HG03457 (cell line): ENCODE data around the gene YBEY.

Experiments used
- ATAC-seq: cut with Tn5 transposase; IDR thresholded peaks from one replicate; pipeline ENCODE4 v1.9.1; 2021; ENCODE audit warnings: moderate number of reproducible peaks; ENCODE audit not compliant: unreplicated experiment

The YBEY gene

DNA sequence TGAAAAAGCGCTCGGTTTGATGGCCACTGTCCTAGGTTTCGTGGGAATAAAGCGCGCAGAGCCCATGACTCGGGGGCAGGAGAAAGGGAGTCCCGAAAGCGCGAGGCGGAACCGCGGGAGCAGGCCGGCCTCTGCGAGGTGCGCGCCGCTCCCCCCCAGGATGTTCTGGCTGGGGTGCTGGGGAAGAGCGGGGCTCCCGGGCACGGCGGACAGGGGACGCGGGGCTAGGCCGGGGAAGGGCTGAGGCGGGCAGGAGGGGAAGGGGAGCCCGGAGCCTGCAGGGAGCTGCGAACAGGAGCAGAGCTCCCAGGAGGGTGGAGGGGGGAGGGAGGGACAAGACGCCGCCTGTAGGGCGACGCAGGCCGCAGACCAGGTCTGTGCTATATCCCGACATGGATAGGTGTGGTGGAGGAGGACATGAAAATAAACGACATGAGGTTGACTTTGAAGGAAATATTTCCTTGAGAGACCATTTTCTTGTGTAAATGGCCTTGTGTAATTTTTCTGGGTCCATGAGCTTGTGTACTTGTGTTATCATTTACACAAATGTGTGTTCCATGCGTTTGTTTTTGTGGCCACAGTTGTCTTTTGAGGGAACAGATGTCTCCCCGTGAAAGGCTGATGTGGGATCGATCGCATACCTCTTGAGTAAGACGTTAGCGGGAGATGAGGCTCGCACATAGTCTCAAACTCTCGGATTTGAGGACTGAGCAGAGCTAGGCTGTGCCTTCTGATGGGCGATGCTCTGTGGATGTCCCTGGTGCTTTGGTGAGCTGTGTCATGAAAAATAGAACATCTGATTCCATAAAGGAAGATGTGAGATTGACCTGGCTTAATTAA, 39.2 kb downstream of the YBEY start:
- no peak for ATAC-seq

DNA sequence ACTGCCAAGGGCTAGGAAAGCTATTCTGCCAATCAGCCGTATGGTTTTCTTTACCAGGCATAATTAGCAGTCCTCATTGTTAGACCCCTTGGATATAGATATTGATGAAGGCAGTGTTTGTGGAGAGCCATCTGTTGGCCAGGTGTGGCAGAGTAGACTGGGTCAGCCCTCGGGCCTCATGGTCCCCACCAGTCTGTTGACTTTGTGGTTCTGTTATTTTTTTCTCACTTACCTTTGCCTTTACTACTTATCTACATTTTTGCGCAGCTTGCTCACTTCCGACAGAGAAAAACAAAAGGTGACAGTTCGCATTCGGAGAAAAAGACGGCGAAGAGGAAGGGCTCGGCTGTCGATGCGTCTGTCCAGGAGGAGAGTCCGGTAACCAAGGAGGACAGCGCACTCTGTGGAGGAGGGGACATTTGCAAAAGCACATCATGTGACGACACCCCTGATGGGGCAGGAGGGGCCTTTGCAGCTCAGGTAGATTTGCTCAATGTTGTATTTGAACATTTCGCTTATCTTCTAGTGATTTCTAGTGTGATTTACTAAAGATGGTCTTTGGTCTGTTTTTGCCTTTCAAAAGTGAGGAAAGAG, 40.1 kb downstream of the YBEY start:
- ATAC-seq = no peak

DNA sequence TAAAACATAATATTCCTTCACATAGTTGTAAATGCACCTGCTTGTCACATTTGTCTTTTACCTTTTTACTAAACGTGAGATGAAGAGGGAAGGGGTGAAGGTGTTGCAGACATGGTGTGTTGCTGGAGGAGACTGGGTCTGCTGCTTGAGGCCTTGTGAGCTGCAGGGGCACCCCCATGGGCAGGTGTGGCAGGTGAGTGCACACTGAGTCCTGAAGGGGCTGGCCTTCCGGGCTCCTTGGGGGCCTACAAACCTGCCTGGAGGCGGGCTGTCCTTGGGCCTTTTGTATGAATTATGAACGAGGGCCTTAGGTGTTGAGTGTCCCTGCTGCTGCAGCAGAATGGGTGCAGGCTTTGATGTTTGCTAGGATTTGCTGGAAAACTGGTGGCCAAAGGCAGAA, 41.6 kb downstream of the YBEY start:
- no peak for ATAC-seq

DNA sequence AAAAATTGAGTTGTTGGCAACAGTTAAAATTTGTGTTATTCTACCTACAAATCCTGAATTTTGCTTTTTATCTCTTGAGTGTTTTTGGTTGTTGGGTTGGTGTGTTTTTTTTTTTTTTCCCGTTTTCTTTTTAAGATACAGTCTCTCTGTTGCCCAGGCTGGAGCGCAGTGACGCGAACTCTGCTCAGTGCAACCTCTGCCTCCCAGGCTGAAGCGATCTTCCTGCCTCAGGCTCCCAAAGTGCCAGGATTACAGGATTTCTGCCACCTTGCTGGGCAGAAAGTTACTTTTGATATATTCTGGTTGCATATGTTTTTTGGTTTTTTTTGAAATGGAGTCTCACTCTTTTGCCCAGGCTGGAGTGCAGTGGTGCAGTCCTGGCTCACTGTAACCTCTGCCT, 42.0 kb downstream of the YBEY start:
- no peak for ATAC-seq

DNA sequence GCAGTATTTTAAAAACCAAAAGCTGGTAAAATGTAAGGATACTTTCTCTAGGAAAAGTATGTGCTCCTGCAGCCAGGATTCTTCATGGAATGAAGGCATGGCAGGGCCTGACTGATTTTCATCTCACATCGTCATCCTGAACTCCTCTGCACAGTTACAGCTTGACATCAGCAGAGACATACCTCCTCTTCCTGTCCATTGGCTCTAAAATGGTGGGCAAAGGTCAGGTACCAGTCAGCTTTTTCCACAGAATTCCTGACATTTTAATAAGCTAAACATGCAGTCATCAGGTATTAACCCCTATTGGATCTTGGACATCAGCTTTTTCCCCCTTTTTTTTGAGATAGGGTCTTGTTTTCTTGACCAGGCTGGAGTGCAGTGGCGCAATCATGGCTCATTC, 43.7 kb downstream of the YBEY start:
- ATAC-seq = no peak

DNA sequence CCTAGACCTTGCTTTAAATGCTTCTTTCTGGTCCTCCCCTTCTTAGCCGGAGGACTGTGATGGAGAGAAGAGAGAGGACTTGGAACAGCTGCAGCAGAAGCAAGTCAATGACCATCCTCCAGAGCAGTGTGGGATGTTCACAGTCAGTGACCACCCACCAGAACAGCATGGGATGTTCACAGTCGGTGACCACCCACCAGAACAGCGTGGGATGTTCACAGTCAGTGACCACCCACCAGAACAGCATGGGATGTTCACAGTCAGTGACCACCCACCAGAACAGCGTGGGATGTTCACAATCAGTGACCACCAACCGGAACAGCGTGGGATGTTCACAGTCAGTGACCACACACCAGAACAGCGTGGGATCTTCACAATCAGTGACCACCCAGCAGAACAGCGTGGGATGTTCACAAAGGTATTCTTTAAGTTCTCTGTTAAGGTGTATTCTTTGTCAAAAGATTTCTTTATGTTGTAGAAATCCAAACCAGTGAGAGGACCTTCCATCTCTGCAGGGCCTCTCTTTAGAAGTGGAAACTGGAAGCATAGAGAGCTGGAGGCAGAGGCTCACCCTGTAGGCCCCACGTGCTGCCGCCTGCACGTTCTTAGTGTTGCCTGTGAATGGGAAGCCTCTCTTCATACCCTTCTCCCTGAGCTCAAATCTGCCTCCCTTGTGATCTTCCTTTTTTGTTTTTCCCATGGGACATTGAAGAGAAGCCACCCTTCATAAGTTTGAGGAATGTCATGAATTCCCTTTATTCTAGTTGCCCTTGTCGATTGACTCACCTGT, 48.4 kb downstream of the YBEY start:
- no peak for ATAC-seq

DNA sequence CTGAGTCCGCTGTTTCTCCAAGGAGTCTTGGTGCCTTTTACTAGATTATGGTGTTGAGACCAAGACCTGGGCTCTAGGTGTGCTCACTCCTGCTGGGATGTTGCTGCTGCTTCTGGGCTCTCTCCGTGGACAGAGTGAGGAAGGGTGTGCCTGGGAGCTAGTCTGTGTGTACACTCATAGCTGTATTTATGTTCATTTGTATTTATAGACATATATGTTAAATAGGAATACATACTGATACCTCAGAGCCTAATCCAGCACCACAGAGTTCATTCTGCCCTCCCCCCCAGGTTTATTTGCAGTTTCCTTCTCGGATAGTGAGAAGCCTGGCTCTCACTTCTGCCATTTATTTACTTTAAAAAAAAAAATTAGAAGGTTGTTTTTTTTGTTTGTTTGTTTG, 50.5 kb downstream of the YBEY start:
- ATAC-seq = no peak

DNA sequence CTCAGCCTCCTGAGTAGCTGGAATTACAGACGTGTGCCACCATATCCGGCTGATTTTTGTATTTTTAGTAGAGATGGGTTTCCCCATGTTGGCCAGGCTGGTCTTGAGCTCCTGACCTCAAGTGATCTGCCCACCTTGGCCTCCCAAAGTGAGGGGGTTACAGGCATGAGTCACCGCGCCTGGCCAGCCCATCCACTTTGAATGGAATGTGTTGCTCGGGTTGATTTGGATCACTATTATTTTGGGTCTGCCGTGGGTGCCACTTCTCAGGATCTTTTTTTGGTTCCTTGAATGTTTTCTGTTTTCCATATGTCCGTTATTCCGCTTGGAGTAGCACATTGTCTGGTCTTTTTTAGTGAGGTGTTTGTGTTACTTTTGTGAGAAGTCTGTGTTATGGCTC, 54.9 kb downstream of the YBEY start:
- ATAC-seq = no peak

DNA sequence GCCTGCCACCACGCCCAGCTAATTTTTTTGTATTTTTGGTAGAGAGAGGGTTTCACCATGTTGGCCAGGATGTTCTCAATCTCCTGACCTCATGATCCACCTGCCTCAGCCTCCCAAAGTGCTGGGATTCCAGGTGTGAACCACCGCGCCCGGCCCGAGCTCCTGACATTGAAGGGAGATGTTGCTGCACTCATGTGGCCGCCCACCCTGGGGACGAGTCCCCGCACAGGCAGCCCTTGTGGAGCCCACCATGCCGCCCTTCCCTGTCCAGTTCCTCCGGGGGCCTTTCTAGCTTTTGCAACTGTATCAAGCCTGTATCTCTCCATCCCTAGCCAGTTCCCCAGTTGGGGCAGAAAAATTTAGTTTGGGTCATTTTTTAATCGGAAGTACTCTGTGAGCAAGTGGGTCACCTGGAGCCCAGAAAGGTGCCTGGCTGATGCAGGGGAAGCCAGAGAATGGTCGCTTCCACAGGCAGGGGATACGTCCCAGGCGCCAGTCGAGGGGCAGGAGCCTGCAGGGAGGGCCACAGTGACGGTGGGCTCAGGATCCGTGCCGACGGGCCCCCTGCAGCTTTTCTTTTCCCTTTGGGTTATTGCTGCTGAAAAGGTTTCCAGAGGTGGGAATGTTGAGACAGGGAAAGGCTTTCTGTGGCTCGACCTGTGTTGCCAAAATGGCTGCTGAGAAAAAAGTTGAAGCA, 58.2 kb downstream of the YBEY start:
- ATAC-seq = no peak

DNA sequence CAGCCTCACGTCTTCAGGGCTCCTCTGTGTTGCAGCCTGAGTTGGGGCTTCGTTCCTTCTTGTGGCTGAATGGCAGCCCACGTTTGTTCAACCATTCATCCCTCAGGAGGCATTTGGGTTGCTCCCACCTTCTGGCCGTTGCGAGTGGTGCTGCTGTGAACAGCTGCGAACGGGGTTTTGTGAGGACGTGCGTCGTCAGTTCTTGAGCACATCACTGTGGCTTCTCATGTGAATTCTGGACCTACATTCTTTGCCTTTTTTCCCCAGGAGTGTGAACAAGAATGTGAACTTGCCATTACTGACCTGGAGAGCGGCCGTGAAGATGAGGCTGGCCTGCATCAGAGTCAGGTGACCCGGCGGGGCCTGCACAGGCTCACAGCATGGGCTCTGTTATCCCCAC, 59.7 kb downstream of the YBEY start:
- ATAC-seq = no peak

DNA sequence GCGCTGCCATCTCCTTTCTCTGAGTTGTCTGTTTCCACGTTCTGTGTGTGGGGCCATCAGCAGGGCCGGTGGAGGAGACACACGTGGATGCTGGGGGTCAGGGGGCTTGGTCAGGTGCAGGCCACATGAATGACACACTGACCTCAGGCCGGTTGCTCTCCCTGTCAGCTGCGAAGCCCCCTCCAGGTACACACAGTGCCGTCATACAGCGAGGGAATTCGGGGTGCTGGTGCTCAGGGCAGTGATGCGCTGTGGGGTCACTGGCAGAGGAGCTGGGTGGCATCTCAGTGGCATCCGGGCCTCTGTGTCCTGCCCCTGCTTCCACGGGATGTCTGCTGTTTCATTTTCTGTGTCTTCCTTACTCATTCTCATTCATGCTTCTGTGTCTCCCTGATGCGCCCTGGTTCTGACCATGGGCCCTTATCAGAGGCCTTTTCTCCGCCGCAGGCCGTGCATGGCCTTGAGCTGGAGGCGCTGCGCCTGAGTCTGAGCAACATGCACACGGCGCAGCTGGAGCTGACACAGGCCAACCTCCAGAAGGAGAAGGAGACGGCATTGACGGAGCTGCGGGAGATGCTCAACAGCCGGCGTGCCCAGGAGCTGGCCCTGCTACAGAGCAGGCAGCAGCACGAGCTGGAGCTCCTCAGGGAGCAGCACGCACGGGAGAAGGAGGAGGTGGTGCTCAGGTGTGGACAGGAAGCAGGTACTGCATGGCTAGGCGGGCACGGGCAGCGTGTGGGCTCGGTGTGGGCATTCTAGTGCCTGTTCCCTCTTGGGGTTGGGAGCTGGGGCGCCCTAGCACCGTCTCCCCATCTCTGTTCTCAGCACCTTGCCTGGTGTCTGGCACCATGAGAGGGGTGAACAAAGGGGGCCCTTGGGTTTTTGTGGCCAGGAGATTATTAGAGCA, 60.4 kb downstream of the YBEY start:
- ATAC-seq = no peak

DNA sequence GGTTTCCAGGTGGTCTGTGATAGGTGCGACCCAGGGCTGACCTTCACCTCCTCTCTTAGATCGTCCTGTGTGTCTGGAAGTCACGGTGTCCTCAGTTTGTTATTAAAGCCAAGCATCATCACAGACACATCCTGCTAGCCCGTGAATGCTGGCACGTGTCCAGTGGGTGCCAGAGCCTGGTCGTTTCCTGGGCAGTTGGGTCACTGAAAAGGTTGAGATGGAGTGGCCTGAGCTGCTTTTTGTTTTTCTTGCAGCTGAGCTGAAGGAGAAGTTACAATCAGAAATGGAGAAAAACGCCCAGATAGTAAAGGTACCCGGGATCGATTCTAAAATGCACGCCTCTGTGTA, 61.0 kb downstream of the YBEY start:
- ATAC-seq = no peak
